HepG2 (cell line): ENCODE results near the gene KRTAP22-2. TPM values are rescaled to one million over a fixed set of nuclear protein-coding genes. Genes with fewer than 3 reads are reported as not detected.

Experiments
- ATAC-seq: fragments of 200-7000 bp; cut with Tn5 transposase; 3 replicates; pipeline ENCODE4 v1.9.1; 2020; ENCODE audit warnings: mild to moderate bottlenecking, moderate library complexity
- BruUV-seq: library from RNA; stranded (reverse); fragments of 400-500 nt; replicated peaks from 2 replicates; lab custom pipeline; 2021; lab: Mats Ljungman, UMichigan
- CTCF ChIA-PET: fragments of 300-600 bp; formaldehyde crosslinking; extraction: SDS; loops from one replicate; lab custom pipeline; 2021; ENCODE audit warnings: low total read pairs, inconsistent platforms, low intra/inter-chr PET ratio; lab: Yijun Ruan, JAX
- POLR2A ChIA-PET: fragments of 350-600 bp; sonication (Branson Sonifier 250); formaldehyde crosslinking; loops from one replicate; lab custom pipeline; 2020; ENCODE audit warnings: antibody characterized with exemption, inconsistent platforms; lab: Yijun Ruan, JAX
- DNase-seq: peaks from one replicate; pipeline ENCODE4 v3.0.0-alpha.2; 2015; ENCODE audit warnings: low spot score
- FAIRE-seq: peaks from 3 replicates; lab custom pipeline; 2011; peaks lifted over from hg19 to GRCh38; lab: Jason Lieb, UNC
- H2AFZ ChIP-seq: one replicate; pipeline ENCODE4 v1.6.1; 2011; ENCODE audit warnings: low read length, inconsistent platforms
- H3K27ac ChIP-seq: fragments of 300-600 bp; 3 replicates; pipeline ENCODE4 v1.8.0; 2011; ENCODE audit warnings: mixed run types, mild to moderate bottlenecking, mixed read lengths, low read length, inconsistent platforms; ENCODE audit not compliant: insufficient read depth; ENCODE audit errors: extremely low read length
- H3K27me3 ChIP-seq, 2 experiments: fragments of 200-600 bp in 1 of 2; 2 replicates in 1 of 2; 3 replicates in 1 of 2; pipeline versions ENCODE4 v1.6.0 to v1.8.0; 2011; ENCODE audit warnings: low read length in 2 of 2, mild to moderate bottlenecking in 2 of 2, moderate library complexity in 2 of 2, inconsistent platforms in 1 of 2; ENCODE audit not compliant: insufficient read depth in 2 of 2, control insufficient read depth in 1 of 2
- H3K36me3 ChIP-seq, 2 experiments: fragments of 200-600 bp in 1 of 2; replicated peaks in 1 of 2; 2 replicates in 1 of 2; 3 replicates in 1 of 2; pipeline versions ENCODE4 v1.5.1 to v1.8.0; 2011; ENCODE audit warnings: low read length in 2 of 2, inconsistent platforms in 1 of 2; ENCODE audit not compliant: insufficient read depth in 2 of 2, control insufficient read depth in 1 of 2
- H3K4me1 ChIP-seq: 2 replicates; pipeline ENCODE4 v1.5.1; 2012; ENCODE audit warnings: low read length, inconsistent platforms; ENCODE audit not compliant: insufficient read depth
- H3K4me2 ChIP-seq: 2 replicates; pipeline ENCODE4 v1.6.0; 2011; ENCODE audit warnings: low read depth, low read length, inconsistent platforms
- H3K4me3 ChIP-seq, 3 experiments: fragments of 200-600 bp in 1 of 3; sonication (generic), shearing (Covaris generic) in 1 of 3; replicated peaks in 1 of 3; 2 replicates each; pipeline ENCODE4 v1.5.1; 2011 to 2016; ENCODE audit warnings: low read length in 3 of 3, inconsistent platforms in 2 of 3, low read depth in 2 of 3, mild to moderate bottlenecking in 2 of 3, control low read depth in 1 of 3, mixed read lengths in 1 of 3; ENCODE audit not compliant: insufficient read depth in 1 of 3
- H3K79me2 ChIP-seq: one replicate; pipeline ENCODE4 v1.6.1; 2011; ENCODE audit warnings: low read length, inconsistent platforms; ENCODE audit not compliant: insufficient read depth
- H3K9ac ChIP-seq: 2 replicates; pipeline ENCODE4 v1.6.0; 2011; ENCODE audit warnings: mild to moderate bottlenecking, low read depth, low read length, inconsistent platforms; ENCODE audit not compliant: insufficient read depth
- H3K9me3 ChIP-seq: 2 replicates; pipeline ENCODE4 v1.5.1; 2012; ENCODE audit warnings: mild to moderate bottlenecking, low read length
- H4K20me1 ChIP-seq: 2 replicates; pipeline ENCODE4 v1.6.0; 2011; ENCODE audit warnings: inconsistent platforms, mild to moderate bottlenecking, low read length, moderate library complexity; ENCODE audit not compliant: insufficient read depth
- CEBPB ChIP-seq: IDR thresholded peaks from 2 replicates; pipeline ENCODE4 v1.6.1; 2011; ENCODE audit warnings: low read depth, low read length, improper control_type of control experiment, borderline replicate concordance
- EED ChIP-seq: sonication (generic); formaldehyde crosslinking; IDR thresholded peaks from 2 replicates; pipeline ENCODE4 v1.5.0; 2020; ENCODE audit warnings: mild to moderate bottlenecking, missing genetic modification reagents
- IRF2 ChIP-seq: IDR thresholded peaks from 2 replicates; pipeline ENCODE4 v1.6.1; 2018; ENCODE audit warnings: missing genetic modification reagents, missing compliant biosample characterization
- JUND ChIP-seq: sonication (generic); formaldehyde crosslinking; IDR thresholded peaks from 2 replicates; pipeline ENCODE4 v1.8.0; 2022; ENCODE audit warnings: mild to moderate bottlenecking, missing genetic modification reagents
- NCOA1 ChIP-seq: sonication (generic); formaldehyde crosslinking; IDR thresholded peaks from 2 replicates; pipeline ENCODE4 v1.9.0; 2021; ENCODE audit warnings: missing genetic modification reagents
- NR3C1 ChIP-seq: sonication (generic); formaldehyde crosslinking; IDR thresholded peaks from 2 replicates; pipeline ENCODE4 v1.4.0; 2020; ENCODE audit warnings: missing genetic modification reagents
- ZBTB38 ChIP-seq: sonication (generic); formaldehyde crosslinking; IDR thresholded peaks from 2 replicates; pipeline ENCODE4 v1.5.1; 2020; ENCODE audit warnings: mild to moderate bottlenecking, missing genetic modification reagents
- ZEB1 ChIP-seq: IDR thresholded peaks from 2 replicates; pipeline ENCODE4 v1.6.1; 2012; ENCODE audit warnings: mild to moderate bottlenecking, low read depth, inconsistent platforms; ENCODE audit not compliant: insufficient replicate concordance
- ZNF296 ChIP-seq: sonication (generic); formaldehyde crosslinking; conservative IDR thresholded peaks from 2 replicates; pipeline ENCODE4 v1.5.0; 2020; ENCODE audit warnings: mild to moderate bottlenecking, missing genetic modification reagents
- ZNF44 ChIP-seq: sonication (generic); formaldehyde crosslinking; IDR thresholded peaks from 2 replicates; pipeline ENCODE4 v1.5.1; 2020; ENCODE audit warnings: mild to moderate bottlenecking, missing genetic modification reagents
- ZNF513 ChIP-seq: sonication (generic); formaldehyde crosslinking; conservative IDR thresholded peaks from 2 replicates; pipeline ENCODE4 v1.5.0; 2020; ENCODE audit warnings: missing genetic modification reagents
- WGBS: methylation state at CpG from one replicate; pipeline ENCODE4 v1.1.6; 2017; ENCODE audit warnings: low lambda C conversion rate; 5-methylcytosine and 5-hydroxymethylcytosine counted together
- in situ Hi-C: cut with HindIII; loops from 2 replicates; pipeline ENCODE4 v1.10.0; 2017; ENCODE audit warnings: low pct_unique_long_range_greater_than_20kb; ENCODE audit not compliant: extremely low pct_ligation_motif_present
- intact Hi-C: fragments of 100-400 bp; cut with micrococcal nuclease; formaldehyde crosslinking; loops from one replicate; pipeline ENCODE4 v1.10.0; 2022; ENCODE audit not compliant: unreplicated experiment
- polyA plus RNA-seq, 8 experiments: library from polyadenylated mRNA; depleted of rRNA in 3 of 8; stranded (reverse) in 7 of 8; unstranded in 1 of 8; fragments of >200 nt; fragmentation: Illumina TruSeq in 4 of 8; extraction: Trizol in 4 of 8; gene quantifications; 2 replicates each; pipeline versions ENCODE4 v1.2.1 to v1.2.3, GENCODE V29; 2011 to 2016; ENCODE audit warnings: low read depth in 4 of 8, missing spikeins in 1 of 8, mixed read lengths in 1 of 8; ENCODE audit not compliant: insufficient read depth in 1 of 8
- total RNA-seq, 5 experiments: library from RNA; depleted of rRNA; stranded (reverse); fragments of >200 nt; fragmentation: Illumina TruSeq; extraction: Trizol; gene quantifications; 2 replicates each; pipeline ENCODE4 v1.2.3, GENCODE V29; 2016; ENCODE audit warnings: low read depth in 1 of 5
- TF ChIP-seq, protein P1 (sequence below): sonication (generic); formaldehyde crosslinking; IDR thresholded peaks from 2 replicates; pipeline ENCODE4 v1.4.0; 2020; ENCODE audit warnings: missing genetic modification reagents
- TF ChIP-seq, protein P2 (sequence below): sonication (generic); formaldehyde crosslinking; IDR thresholded peaks from 2 replicates; pipeline ENCODE4 v1.5.0; 2020; ENCODE audit warnings: mild to moderate bottlenecking, missing genetic modification reagents

KRTAP22-2 gene
- total and polyA plus RNA-seq, 2 of the 13 experiments (the other 11 are each of a cell fraction or from before 2014, with no cell fraction given): not detected

- H3K9me3 ChIP-seq: peaks cover 79% of the 10 kb centered on the region
- no peaks in the 10 kb centered on the region for H3K27me3 ChIP-seq
- POLR2A ChIA-PET: no interaction called here
- H2AFZ ChIP-seq: no peak overlapping the region
- 11% methylated on average over 3 of the region's 3 CpGs for WGBS
- BruUV-seq: no TSS peak
- H4K20me1 ChIP-seq: no peaks in the 10 kb centered on the region
- no peaks in the 10 kb centered on the region for H3K36me3 ChIP-seq
- H3K9ac ChIP-seq: no peak overlapping the region
- no peak overlapping the region for H3K4me2 ChIP-seq
- no peak for ATAC-seq
- no peaks in the 10 kb centered on the region for H3K4me1 ChIP-seq
- TF ChIP-seq IRF2 (CRISPR knock-in tag) (no peak), JUND (no peak), ZNF44 (CRISPR knock-in tag) (no peak), ZNF513 (CRISPR knock-in tag) (no peak), CEBPB (peak; percentile 70)
- TF ChIP-seq, protein P1, sequence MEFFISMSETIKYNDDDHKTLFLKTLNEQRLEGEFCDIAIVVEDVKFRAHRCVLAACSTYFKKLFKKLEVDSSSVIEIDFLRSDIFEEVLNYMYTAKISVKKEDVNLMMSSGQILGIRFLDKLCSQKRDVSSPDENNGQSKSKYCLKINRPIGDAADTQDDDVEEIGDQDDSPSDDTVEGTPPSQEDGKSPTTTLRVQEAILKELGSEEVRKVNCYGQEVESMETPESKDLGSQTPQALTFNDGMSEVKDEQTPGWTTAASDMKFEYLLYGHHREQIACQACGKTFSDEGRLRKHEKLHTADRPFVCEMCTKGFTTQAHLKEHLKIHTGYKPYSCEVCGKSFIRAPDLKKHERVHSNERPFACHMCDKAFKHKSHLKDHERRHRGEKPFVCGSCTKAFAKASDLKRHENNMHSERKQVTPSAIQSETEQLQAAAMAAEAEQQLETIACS (CRISPR knock-in tag): no peak
- intact Hi-C loops (no loop called here), in situ Hi-C loops (no loop called here)
- CTCF ChIA-PET: no interaction called here
- H3K4me3 ChIP-seq: no peak overlapping the region
- no peak for DNase-seq
- H3K79me2 ChIP-seq: no peaks in the 10 kb centered on the region
- no peak for FAIRE-seq
- H3K27ac ChIP-seq: no peak overlapping the region
Observed at GRCh38 chr21:30638686-30639085, 48.5 kb upstream of the KRTAP22-2 start.

- no TSS peak for BruUV-seq
- in situ Hi-C loops: no loop called here
- no peaks in the 10 kb centered on the region for H3K36me3 ChIP-seq
- peaks cover 83% of the 10 kb centered on the region for H3K9me3 ChIP-seq
- ATAC-seq: no peak
- H3K79me2 ChIP-seq: no peaks in the 10 kb centered on the region
- no peaks in the 10 kb centered on the region for H4K20me1 ChIP-seq
- CTCF ChIA-PET: no interaction called here
- no peak within 1 kb of the TSS for H3K27ac ChIP-seq
- H3K27me3 ChIP-seq: no peaks in the 10 kb centered on the region
- no peaks in the 10 kb centered on the region for H3K4me1 ChIP-seq
- 0% methylated on average over 1 of the region's 1 CpG for WGBS
- H2AFZ ChIP-seq: no peak within 1 kb of the TSS
- POLR2A ChIA-PET: no interaction called here
- H3K4me2 ChIP-seq: no peak within 1 kb of the TSS
- H3K4me3 ChIP-seq: no peak within 1 kb of the TSS
- intact Hi-C loops: no loop called here
- no peak within 1 kb of the TSS for H3K9ac ChIP-seq
- FAIRE-seq: no peak
- DNase-seq: no peak
- TF ChIP-seq ZEB1: no peak
- no peak for TF ChIP-seq NCOA1 (CRISPR knock-in tag)
- TF ChIP-seq ZNF296: no peak
- TF ChIP-seq, protein P2, sequence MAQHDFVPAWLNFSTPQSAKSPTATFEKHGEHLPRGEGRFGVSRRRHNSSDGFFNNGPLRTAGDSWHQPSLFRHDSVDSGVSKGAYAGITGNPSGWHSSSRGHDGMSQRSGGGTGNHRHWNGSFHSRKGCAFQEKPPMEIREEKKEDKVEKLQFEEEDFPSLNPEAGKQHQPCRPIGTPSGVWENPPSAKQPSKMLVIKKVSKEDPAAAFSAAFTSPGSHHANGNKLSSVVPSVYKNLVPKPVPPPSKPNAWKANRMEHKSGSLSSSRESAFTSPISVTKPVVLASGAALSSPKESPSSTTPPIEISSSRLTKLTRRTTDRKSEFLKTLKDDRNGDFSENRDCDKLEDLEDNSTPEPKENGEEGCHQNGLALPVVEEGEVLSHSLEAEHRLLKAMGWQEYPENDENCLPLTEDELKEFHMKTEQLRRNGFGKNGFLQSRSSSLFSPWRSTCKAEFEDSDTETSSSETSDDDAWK: no peak
- no peak for TF ChIP-seq EED (CRISPR knock-in tag)
- TF ChIP-seq ZBTB38 (CRISPR knock-in tag): no peak
- TF ChIP-seq NR3C1 (CRISPR knock-in tag): no peak
Observed at GRCh38 chr21:30634906-30635305, 44.7 kb upstream of the KRTAP22-2 start, which contains the start of gene KRTAP20-2. Gene KRTAP20-2, plus strand, starts transcription at chr21:30635206. Its CDS starts 58 bp downstream, at chr21:30635264.
